A549 (cell line): ENCODE data around the gene PDE6G. TPM values are rescaled to one million over a fixed set of nuclear protein-coding genes. Genes with fewer than 3 reads are reported as not detected.

Source experiments
- ATAC-seq, 2 experiments: fragments of 200-7000 bp in 1 of 2; fragments of >200 bp in 1 of 2; cut with Nextera tagmentation in 1 of 2; cut with Tn5 transposase in 1 of 2; 3 replicates each; pipeline versions ENCODE4 v1.8.0 to v1.9.1; 2018 to 2020; ENCODE audit warnings: mild to moderate bottlenecking in 1 of 2, moderate library complexity in 1 of 2
- CTCF ChIA-PET: fragments of 300-600 bp; sonication (Branson Sonifier 250); formaldehyde crosslinking; extraction: SDS; loops from one replicate; lab custom pipeline; 2021; ENCODE audit warnings: antibody characterized with exemption, inconsistent platforms; lab: Yijun Ruan, JAX
- POLR2A ChIA-PET: fragments of 350-600 bp; formaldehyde crosslinking; extraction: SDS; loops from one replicate; lab custom pipeline; 2021; ENCODE audit warnings: antibody characterized with exemption, inconsistent platforms; lab: Yijun Ruan, JAX
- DNase-seq, 2 experiments: peaks; one replicate each; pipeline versions ENCODE4 v3.0.0 to v3.0.0-alpha.2; 2011 to 2016; ENCODE audit warnings: low read depth in 1 of 2, low spot score in 1 of 2
- FAIRE-seq: peaks from 2 replicates; lab custom pipeline; 2011; peaks lifted over from hg19 to GRCh38; lab: Jason Lieb, UNC
- H3K27ac ChIP-seq, 2 experiments: fragments of >200 bp; sonication (Bioruptor Twin); formaldehyde crosslinking; 3 replicates each; pipeline ENCODE4 v1.5.1; 2016 to 2017
- H3K4me1 ChIP-seq: fragments of >200 bp; sonication (Bioruptor Twin); formaldehyde crosslinking; 3 replicates; pipeline ENCODE4 v1.6.1; 2016
- H3K4me2 ChIP-seq: fragments of >200 bp; sonication (Bioruptor Twin); formaldehyde crosslinking; 3 replicates; pipeline ENCODE4 v1.6.1; 2016
- H3K4me3 ChIP-seq: fragments of >200 bp; sonication (Bioruptor Twin); formaldehyde crosslinking; 3 replicates; pipeline ENCODE4 v1.5.1; 2016
- H3K9me3 ChIP-seq: fragments of >200 bp; sonication (Bioruptor Twin); formaldehyde crosslinking; 3 replicates; pipeline ENCODE4 v1.6.1; 2016
- ATOH8 ChIP-seq: fragments of 250-450 bp; sonication (Bioruptor Pico); IDR thresholded peaks from 2 replicates; pipeline ENCODE4 v1.5.0; 2020; ENCODE audit warnings: low read depth, mild to moderate bottlenecking, moderate library complexity
- CBX8 ChIP-seq: fragments of 200-600 bp; sonication (generic); IDR thresholded peaks from 2 replicates; pipeline ENCODE4 v1.6.1; 2016
- CEBPB ChIP-seq, 2 experiments: fragments of >200 bp in 1 of 2; sonication (Bioruptor Twin) in 1 of 2; formaldehyde crosslinking in 1 of 2; IDR thresholded peaks; 2 replicates each; pipeline ENCODE4 v1.6.1; 2012 to 2016
- CHD4 ChIP-seq: fragments of 200-600 bp; sonication (generic); IDR thresholded peaks from 2 replicates; pipeline ENCODE4 v1.6.1; 2016; ENCODE audit warnings: antibody characterized with exemption, mild to moderate bottlenecking, borderline replicate concordance
- E2F6 ChIP-seq: IDR thresholded peaks from 2 replicates; pipeline ENCODE4 v1.6.1; 2012; ENCODE audit warnings: low read depth, borderline replicate concordance
- ELK1 ChIP-seq: fragments of 150-350 bp; IDR thresholded peaks from 2 replicates; pipeline ENCODE4 v1.6.1; 2014; ENCODE audit warnings: low read depth, mild to moderate bottlenecking, low read length
- EP300 ChIP-seq, 2 experiments: fragments of >200 bp; sonication (Bioruptor Twin); formaldehyde crosslinking; IDR thresholded peaks; 2 replicates in 1 of 2; 3 replicates in 1 of 2; pipeline ENCODE4 v1.6.1; 2016 to 2017
- ESRRA ChIP-seq: fragments of 150-350 bp; IDR thresholded peaks from 2 replicates; pipeline ENCODE4 v1.6.1; 2014; ENCODE audit warnings: mild to moderate bottlenecking, low read length, borderline replicate concordance
- FOSB ChIP-seq: fragments of 250-450 bp; sonication (Bioruptor Pico); IDR thresholded peaks from 2 replicates; pipeline ENCODE4 v1.5.0; 2020; ENCODE audit warnings: mild to moderate bottlenecking, moderate library complexity
- FOXS1 ChIP-seq: fragments of 250-450 bp; sonication (Bioruptor Pico); IDR thresholded peaks from 2 replicates; pipeline ENCODE4 v1.5.0; 2020; ENCODE audit warnings: mild to moderate bottlenecking, moderate library complexity
- HDAC2 ChIP-seq: fragments of 200-600 bp; sonication (generic); IDR thresholded peaks from 2 replicates; pipeline ENCODE4 v1.6.1; 2016
- HOXB13 ChIP-seq: fragments of 250-450 bp; sonication (Bioruptor Pico); IDR thresholded peaks from 2 replicates; pipeline ENCODE4 v1.5.0; 2020; ENCODE audit warnings: low read depth, mild to moderate bottlenecking, moderate library complexity
- JUN ChIP-seq, 2 experiments: fragments of >200 bp; sonication (Bioruptor Twin); formaldehyde crosslinking; IDR thresholded peaks; 2 replicates in 1 of 2; 3 replicates in 1 of 2; pipeline ENCODE4 v1.6.1; 2016 to 2017
- KDM5A ChIP-seq: fragments of 200-600 bp; sonication (generic); IDR thresholded peaks from 2 replicates; pipeline ENCODE4 v1.6.1; 2016; ENCODE audit warnings: antibody characterized with exemption, mild to moderate bottlenecking
- POLR2AphosphoS2 ChIP-seq: conservative IDR thresholded peaks from 2 replicates; pipeline ENCODE4 v1.6.1; 2012; ENCODE audit warnings: low read length, improper control_type of control experiment, inconsistent platforms
- RCOR1 ChIP-seq: fragments of 150-350 bp; IDR thresholded peaks from 2 replicates; pipeline ENCODE4 v1.6.1; 2014; ENCODE audit warnings: antibody characterized with exemption, low read length, low read depth
- REST ChIP-seq: fragments of 200-600 bp; sonication (generic); IDR thresholded peaks from 2 replicates; pipeline ENCODE4 v1.6.1; 2016; ENCODE audit warnings: antibody characterized with exemption, mild to moderate bottlenecking, moderate library complexity
- SMC3 ChIP-seq: fragments of >200 bp; sonication (Bioruptor Twin); formaldehyde crosslinking; IDR thresholded peaks from 3 replicates; pipeline ENCODE4 v1.6.1; 2018; ENCODE audit warnings: inconsistent platforms
- SREBF2 ChIP-seq: fragments of 450-650 bp; IDR thresholded peaks from 2 replicates; pipeline ENCODE4 v1.6.1; 2014; ENCODE audit warnings: mild to moderate bottlenecking, moderate library complexity
- ZC3H11A ChIP-seq: fragments of 450-650 bp; IDR thresholded peaks from 2 replicates; pipeline ENCODE4 v1.6.1; 2014; ENCODE audit warnings: antibody characterized with exemption, mild to moderate bottlenecking
- ZFP36 ChIP-seq: fragments of 450-650 bp; IDR thresholded peaks from 2 replicates; pipeline ENCODE4 v1.6.1; 2014; ENCODE audit warnings: borderline replicate concordance; ENCODE audit not compliant: partially characterized antibody
- WGBS: methylation state at CpG from one replicate; pipeline ENCODE4 v1.1.6; 2017; ENCODE audit errors: missing lambda C conversion rate; 5-methylcytosine and 5-hydroxymethylcytosine counted together
- polyA plus RNA-seq, 4 experiments: library from polyadenylated mRNA; depleted of rRNA in 3 of 4; stranded (reverse); fragments of >200 nt; fragmentation: RNase III in 1 of 4; extraction: RNeasy Plus Mini Kit Qiagen cat#74134 plus additional on column Dnase treatment in 1 of 4; gene quantifications; 2 replicates in 3 of 4; 3 replicates in 1 of 4; pipeline ENCODE4 v1.2.3, GENCODE V29; 2011 to 2017

PDE6G gene
- polyA plus RNA-seq, 2 of the 4 experiments (the other 2 are of a cell fraction): 1.2 TPM

GRCh38 chr17:81644976-81645952 is 11.1 kb downstream of the PDE6G start:
- no peak overlapping the region for H3K27ac ChIP-seq
- no peaks in the 10 kb centered on the region for H3K9me3 ChIP-seq
- CTCF ChIA-PET: interaction anchor here (0.9 kb wide), 1 partner anchor 89 kb away, joined by 4 read pairs; no protein-coding TSS in a partner anchor
- H3K4me2 ChIP-seq: no peak overlapping the region
- no peak for DNase-seq
- no peak for ATAC-seq
- peaks cover 12% of the 10 kb centered on the region for H3K4me1 ChIP-seq
- no peak overlapping the region for H3K4me3 ChIP-seq
- POLR2A ChIA-PET: no interaction called here
- FAIRE-seq: no peak
- TF ChIP-seq REST: no peak
- no peak for TF ChIP-seq SREBF2
- no peak for TF ChIP-seq HDAC2
- TF ChIP-seq FOXS1 (CRISPR knock-in tag): no peak
- no peak for TF ChIP-seq E2F6
- no peak for TF ChIP-seq CEBPB (IDR thresholded peaks at IDR 0.05)
- TF ChIP-seq ZFP36: no peak
- TF ChIP-seq ELK1: no peak
- TF ChIP-seq JUN (IDR thresholded peaks at IDR 0.05): no peak
- TF ChIP-seq POLR2AphosphoS2: no peak
- no peak for TF ChIP-seq CHD4
- 78% methylated on average over 22 of the region's 29 CpGs for WGBS

GRCh38 chr17:81644496-81644895 is 11.8 kb downstream of the PDE6G start:
- TF ChIP-seq ATOH8: no peak
- no peak for TF ChIP-seq ELK1
- TF ChIP-seq FOSB: no peak
- no peak for TF ChIP-seq SMC3
- TF ChIP-seq CBX8: no peak
- TF ChIP-seq CHD4: no peak
- TF ChIP-seq ESRRA: no peak
- no peak for TF ChIP-seq KDM5A
- TF ChIP-seq FOXS1 (CRISPR knock-in tag): no peak
- TF ChIP-seq RCOR1: no peak
- no peak for TF ChIP-seq JUN (IDR thresholded peaks at IDR 0.05)
- no peak for TF ChIP-seq HOXB13
- TF ChIP-seq ZC3H11A: no peak
- no peak for TF ChIP-seq POLR2AphosphoS2
- no peak for TF ChIP-seq EP300 (IDR thresholded peaks at IDR 0.05)
- TF ChIP-seq, all 56 proteins: peak for 0
- H3K4me3 ChIP-seq: no peak overlapping the region
- DNase-seq: no peak
- H3K4me1 ChIP-seq: peaks cover 12% of the 10 kb centered on the region
- no peaks in the 10 kb centered on the region for H3K9me3 ChIP-seq
- no peak for FAIRE-seq
- no peak for ATAC-seq
- 94% methylated on average over 15 of the region's 15 CpGs for WGBS
- no peak overlapping the region for H3K4me2 ChIP-seq
- ChIA-PET CTCF (interaction anchor here (0.6 kb wide), 1 partner anchor 10 kb away, joined by 3 read pairs; no protein-coding TSS in a partner anchor), POLR2A (no interaction called here)
- H3K27ac ChIP-seq: no peak overlapping the region
